PC-9 (cell line): Measurements from ENCODE around the gene FILIP1L.

Experiments used
- CTCF ChIP-seq: fragments of 200-600 bp; sonication (generic); conservative IDR thresholded peaks from 2 replicates; pipeline ENCODE4 v1.6.1; 2017; ENCODE audit warnings: mixed run types, antibody characterized with exemption, mild to moderate bottlenecking, moderate library complexity
- EZH2 ChIP-seq: fragments of 200-600 bp; sonication (generic); IDR thresholded peaks from 2 replicates; pipeline ENCODE4 v1.8.0; 2017; ENCODE audit warnings: antibody characterized with exemption, low read depth

GRCh38 chr3:99970198-99970597 is 144.1 kb downstream of the FILIP1L start:
- TF ChIP-seq EZH2: no peak
- no peak for TF ChIP-seq CTCF
